Upper lobe of right lung (tissue), 1 donor: ENCODE data around the gene AMFR. TPM values are rescaled to one million over a fixed set of nuclear protein-coding genes. Genes with fewer than 3 reads are reported as not detected.

ENCODE experiments used
- ATAC-seq: fragments of 200-7000 bp; cut with Tn5 transposase; one replicate; pipeline ENCODE4 v1.9.1; 2020; ENCODE audit warnings: mild to moderate bottlenecking, moderate library complexity
- DNase-seq: peaks from one replicate; pipeline ENCODE4 v3.0.0-alpha.2; 2020
- H3K27ac ChIP-seq: fragments of 200-600 bp; one replicate; pipeline ENCODE4 v1.8.0; 2022
- H3K27me3 ChIP-seq: fragments of 200-600 bp; one replicate; pipeline ENCODE4 v1.8.0; 2022; ENCODE audit warnings: mild to moderate bottlenecking
- H3K36me3 ChIP-seq: fragments of 200-600 bp; one replicate; pipeline ENCODE4 v1.8.0; 2022
- H3K4me1 ChIP-seq: fragments of 200-600 bp; one replicate; pipeline ENCODE4 v1.8.0; 2022
- H3K4me3 ChIP-seq: fragments of 200-600 bp; one replicate; pipeline ENCODE4 v1.8.0; 2022; ENCODE audit warnings: mild to moderate bottlenecking
- H3K9me3 ChIP-seq: fragments of 200-600 bp; one replicate; pipeline ENCODE4 v1.8.0; 2022
- CTCF ChIP-seq: fragments of 200-600 bp; IDR thresholded peaks from one replicate; pipeline ENCODE4 v1.8.0; 2022; ENCODE audit warnings: antibody characterized with exemption
- intact Hi-C: fragments of 100-400 bp; cut with DNase I; formaldehyde crosslinking; loops from one replicate; pipeline ENCODE4 v1.11.0; 2022
- total RNA-seq: library from RNA; stranded (reverse); fragmentation: NEBNext Ultra II Directional; extraction: Animal tissue kit (Norgen Biotek cat#: 25700); gene quantifications from one replicate; pipeline ENCODE4 v1.2.1, GENCODE V29; 2021
- donor health status: DM: no; HTN: yes; CAD: no; lungs with severe emphysema.

The AMFR gene
- total RNA-seq, 1 donor from 2014 or later = 89.8 TPM

GRCh38 chr16:56328276-56329022, 96.9 kb downstream of the AMFR start:
- H3K27me3 ChIP-seq = no peaks in the 10 kb centered on the region
- no peaks in the 10 kb centered on the region for H3K36me3 ChIP-seq
- H3K4me1 ChIP-seq = no peaks in the 10 kb centered on the region
- no peak for TF ChIP-seq CTCF
- no peak overlapping the region for H3K27ac ChIP-seq
- ATAC-seq = no peak
- no peak for DNase-seq
- no peaks in the 10 kb centered on the region for H3K9me3 ChIP-seq
- no peak overlapping the region for H3K4me3 ChIP-seq
- intact Hi-C loops = no loop called here

- no peak for TF ChIP-seq CTCF
- Histone ChIP-seq H3K9me3 (no peaks in the 10 kb centered on the region), H3K27ac (no peak overlapping the region), H3K4me3 (no peak overlapping the region), H3K36me3 (no peaks in the 10 kb centered on the region), H3K4me1 (no peaks in the 10 kb centered on the region), H3K27me3 (no peaks in the 10 kb centered on the region)
- DNase-seq = no peak
- no peak for ATAC-seq
- intact Hi-C loops = no loop called here
These were observed 97.5 kb downstream of the AMFR start for GRCh38 chr16:56327929-56328258.

- Histone ChIP-seq H3K9me3 (no peaks in the 10 kb centered on the region), H3K27ac (no peak overlapping the region), H3K4me3 (no peak overlapping the region), H3K27me3 (no peaks in the 10 kb centered on the region), H3K36me3 (no peaks in the 10 kb centered on the region), H3K4me1 (no peaks in the 10 kb centered on the region)
- DNase-seq = no peak
- no peak for ATAC-seq
- no peak for TF ChIP-seq CTCF
- intact Hi-C loops = no loop called here
These were observed 98.0 kb downstream of the AMFR start for GRCh38 chr16:56327071-56327928.

- ATAC-seq (no peak), DNase-seq (no peak)
- no peaks in the 10 kb centered on the region for H3K27me3 ChIP-seq
- no peaks in the 10 kb centered on the region for H3K9me3 ChIP-seq
- no peaks in the 10 kb centered on the region for H3K4me1 ChIP-seq
- H3K36me3 ChIP-seq = no peaks in the 10 kb centered on the region
- no peak overlapping the region for H3K4me3 ChIP-seq
- intact Hi-C loops = no loop called here
- H3K27ac ChIP-seq = no peak overlapping the region
- no peak for TF ChIP-seq CTCF
These were observed 99.4 kb downstream of the AMFR start for GRCh38 chr16:56325956-56326355.

- intact Hi-C loops = no loop called here
- Histone ChIP-seq H3K9me3 (no peaks in the 10 kb centered on the region), H3K4me1 (no peaks in the 10 kb centered on the region), H3K4me3 (no peak overlapping the region), H3K27me3 (no peaks in the 10 kb centered on the region), H3K36me3 (no peaks in the 10 kb centered on the region), H3K27ac (no peak overlapping the region)
- no peak for DNase-seq
- TF ChIP-seq CTCF = no peak
- ATAC-seq = no peak
These were observed 100.9 kb downstream of the AMFR start for GRCh38 chr16:56324406-56324805.
